Hepatocyte (in vitro differentiated cells): ENCODE measurements around the gene PAIP2B.

Experiments used
- EZH2phosphoT487 ChIP-seq: fragments of 200-600 bp; sonication (generic); IDR thresholded peaks from one replicate; pipeline ENCODE4 v1.6.1; 2018; ENCODE audit warnings: antibody characterized with exemption, mild to moderate bottlenecking, low read depth, moderate library complexity; ENCODE audit not compliant: unreplicated experiment, severe bottlenecking
- TF ChIP-seq, protein P1 (sequence below): fragments of 200-600 bp; sonication (generic); IDR thresholded peaks from 2 replicates; pipeline ENCODE4 v1.5.1; 2016; ENCODE audit warnings: antibody characterized with exemption, mild to moderate bottlenecking; ENCODE audit not compliant: poor library complexity

DNA sequence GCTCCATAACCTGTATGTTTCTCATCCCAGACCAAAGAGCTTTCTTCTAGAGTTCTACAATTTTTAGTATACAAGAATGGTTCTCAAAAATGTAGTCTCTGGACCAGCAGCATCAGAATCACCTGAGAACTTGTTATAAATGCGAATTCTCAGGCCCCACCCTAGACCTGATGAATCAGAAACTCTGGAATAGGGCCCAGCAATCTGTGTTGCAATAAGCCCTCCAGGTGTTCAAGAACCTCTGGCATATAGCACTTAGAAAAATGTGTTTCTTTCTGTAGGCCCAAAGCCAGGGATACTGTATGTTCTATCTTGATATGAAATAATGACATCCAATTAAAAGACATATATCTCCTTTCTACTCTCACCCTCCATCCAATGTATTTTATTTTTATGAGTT lies 10.4 kb downstream of the PAIP2B start:
- TF ChIP-seq, protein P1, sequence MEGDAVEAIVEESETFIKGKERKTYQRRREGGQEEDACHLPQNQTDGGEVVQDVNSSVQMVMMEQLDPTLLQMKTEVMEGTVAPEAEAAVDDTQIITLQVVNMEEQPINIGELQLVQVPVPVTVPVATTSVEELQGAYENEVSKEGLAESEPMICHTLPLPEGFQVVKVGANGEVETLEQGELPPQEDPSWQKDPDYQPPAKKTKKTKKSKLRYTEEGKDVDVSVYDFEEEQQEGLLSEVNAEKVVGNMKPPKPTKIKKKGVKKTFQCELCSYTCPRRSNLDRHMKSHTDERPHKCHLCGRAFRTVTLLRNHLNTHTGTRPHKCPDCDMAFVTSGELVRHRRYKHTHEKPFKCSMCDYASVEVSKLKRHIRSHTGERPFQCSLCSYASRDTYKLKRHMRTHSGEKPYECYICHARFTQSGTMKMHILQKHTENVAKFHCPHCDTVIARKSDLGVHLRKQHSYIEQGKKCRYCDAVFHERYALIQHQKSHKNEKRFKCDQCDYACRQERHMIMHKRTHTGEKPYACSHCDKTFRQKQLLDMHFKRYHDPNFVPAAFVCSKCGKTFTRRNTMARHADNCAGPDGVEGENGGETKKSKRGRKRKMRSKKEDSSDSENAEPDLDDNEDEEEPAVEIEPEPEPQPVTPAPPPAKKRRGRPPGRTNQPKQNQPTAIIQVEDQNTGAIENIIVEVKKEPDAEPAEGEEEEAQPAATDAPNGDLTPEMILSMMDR = no peak
- TF ChIP-seq EZH2phosphoT487 = no peak
